NCI-H510A treated with DMSO at 0.1 percent for 48 hours (cell line): Measurements from ENCODE around the gene THSD7B.
"Not testable (repeated sequence)": the region's sequence is repeated elsewhere in the genome, so short reads cannot be mapped to it uniquely, and the experiment has no call there.

Experiments used
- DNase-seq: peaks from one replicate; lab custom pipeline; 2025; lab: John Stamatoyannopoulos, UW

The THSD7B gene

DNA sequence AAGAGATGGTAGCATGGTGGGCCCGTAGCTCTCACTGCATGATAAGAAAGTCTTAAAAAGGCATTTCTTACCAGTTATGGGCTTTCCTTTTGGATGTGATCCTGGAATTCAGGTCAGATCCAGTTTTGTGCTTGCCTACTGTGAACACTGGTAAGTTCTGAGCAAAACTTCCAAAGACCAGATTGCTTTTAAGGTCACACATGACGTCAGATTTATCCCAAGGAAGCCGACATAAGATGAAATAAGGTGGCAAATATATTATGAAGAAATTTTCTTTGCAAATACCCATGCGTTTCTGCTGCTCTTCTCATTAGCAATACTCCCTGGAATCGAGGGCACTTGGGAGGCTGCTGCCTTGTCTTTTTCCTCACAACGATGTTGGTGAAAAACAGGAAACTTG lies 782.5 kb downstream of the THSD7B start:
- DNase-seq: no peak

DNA sequence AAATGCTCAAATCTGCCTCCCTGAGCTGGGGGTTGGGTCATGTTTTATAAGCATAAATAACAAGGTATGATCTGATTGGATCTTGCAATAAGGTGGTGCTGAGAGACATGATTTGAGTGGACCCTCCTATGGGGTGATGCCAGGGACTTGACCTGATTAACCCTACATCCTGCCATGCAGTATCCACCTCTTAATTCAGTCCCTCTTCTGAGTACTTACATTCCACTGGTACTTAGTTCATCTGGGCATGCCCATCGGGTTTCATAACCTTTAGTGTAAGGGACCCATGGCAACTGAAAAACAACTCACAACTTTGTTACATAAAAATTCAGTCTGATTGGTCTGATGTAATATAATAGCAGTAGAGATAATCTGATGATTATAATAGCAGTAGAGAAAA lies 801.0 kb downstream of the THSD7B start:
- no peak for DNase-seq

GRCh38 chr2:137570484-137570883 lies 805.1 kb downstream of the THSD7B start:
- DNase-seq: no peak

GRCh38 chr2:137587834-137588233 lies 822.5 kb downstream of the THSD7B start:
- not testable (repeated sequence) for DNase-seq

GRCh38 chr2:137588578-137588977 lies 823.2 kb downstream of the THSD7B start:
- not testable (repeated sequence) for DNase-seq

- DNase-seq: no peak
Observed at GRCh38 chr2:137590102-137590501, 824.8 kb downstream of the THSD7B start.

DNA sequence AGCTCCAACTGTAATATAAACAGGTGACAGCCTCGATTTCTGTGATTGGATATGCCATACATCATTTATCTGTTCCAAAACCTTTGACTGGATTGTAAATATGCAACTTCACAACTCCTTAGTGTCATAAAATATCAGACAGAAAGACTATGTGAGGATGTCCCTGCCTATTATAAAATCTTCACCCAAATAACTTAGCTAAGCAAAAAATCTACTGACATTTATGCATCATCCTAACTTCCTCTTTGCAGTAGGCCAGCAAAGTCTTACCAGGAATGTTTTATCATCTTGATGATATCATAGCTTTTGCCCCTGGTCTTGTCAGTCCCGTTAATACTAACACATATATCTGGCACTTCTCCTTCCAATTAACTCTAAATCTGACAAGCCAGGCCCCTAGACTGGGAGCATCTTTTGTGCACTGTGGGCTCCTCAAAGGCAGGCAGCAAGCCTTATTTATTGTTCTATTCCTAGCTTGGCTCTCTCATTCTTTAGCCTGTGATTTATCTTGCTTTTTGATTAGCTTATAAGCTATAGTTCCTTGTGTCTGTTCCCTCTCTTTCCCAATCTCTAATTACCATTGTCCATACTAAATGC lies 842.5 kb downstream of the THSD7B start:
- no peak for DNase-seq

- DNase-seq: no peak
Observed at GRCh38 chr2:137638932-137639331, 873.6 kb downstream of the THSD7B start.

- no peak for DNase-seq
Observed at GRCh38 chr2:137644731-137645130, 879.4 kb downstream of the THSD7B start.

GRCh38 chr2:137654046-137654445 lies 888.7 kb downstream of the THSD7B start:
- DNase-seq: no peak

DNA sequence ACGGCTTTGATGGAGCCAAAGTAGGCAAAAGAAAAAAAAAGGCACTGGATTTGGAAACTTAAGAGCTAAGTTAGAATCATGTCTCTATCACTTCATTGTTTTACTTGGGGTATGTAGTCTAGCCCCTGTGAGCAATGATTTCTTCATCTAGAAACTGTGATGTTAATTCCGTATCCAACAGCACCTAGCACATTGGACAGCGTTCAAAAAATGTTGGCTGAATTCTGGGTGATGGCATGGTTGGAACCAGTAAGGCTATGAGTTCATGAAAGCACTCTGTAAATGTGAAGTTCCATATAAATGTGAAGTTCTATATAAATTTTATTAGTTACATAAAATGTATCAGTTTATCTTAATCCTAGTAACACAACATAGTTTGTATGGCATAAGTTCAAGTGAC lies 890.5 kb downstream of the THSD7B start:
- no peak for DNase-seq

DNA sequence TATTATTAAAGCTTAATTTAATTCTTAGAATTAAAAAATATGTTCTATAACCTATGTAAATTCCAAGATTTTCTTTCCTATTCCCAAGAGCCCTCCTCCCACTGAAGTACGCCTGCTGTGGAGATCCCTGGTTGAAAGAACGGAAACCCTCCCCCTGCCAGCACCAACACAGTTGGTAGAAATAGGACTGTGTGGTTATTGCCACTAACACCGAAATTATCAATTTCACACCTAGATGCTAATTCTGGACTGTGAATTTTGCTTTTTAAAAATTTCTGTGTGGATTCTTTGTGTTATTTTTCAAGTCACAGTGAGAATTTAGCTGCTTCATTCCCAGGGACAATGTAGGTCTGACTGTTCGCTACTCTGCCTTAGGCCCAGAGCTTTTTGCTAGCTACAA lies 893.1 kb downstream of the THSD7B start:
- DNase-seq: no peak

DNA sequence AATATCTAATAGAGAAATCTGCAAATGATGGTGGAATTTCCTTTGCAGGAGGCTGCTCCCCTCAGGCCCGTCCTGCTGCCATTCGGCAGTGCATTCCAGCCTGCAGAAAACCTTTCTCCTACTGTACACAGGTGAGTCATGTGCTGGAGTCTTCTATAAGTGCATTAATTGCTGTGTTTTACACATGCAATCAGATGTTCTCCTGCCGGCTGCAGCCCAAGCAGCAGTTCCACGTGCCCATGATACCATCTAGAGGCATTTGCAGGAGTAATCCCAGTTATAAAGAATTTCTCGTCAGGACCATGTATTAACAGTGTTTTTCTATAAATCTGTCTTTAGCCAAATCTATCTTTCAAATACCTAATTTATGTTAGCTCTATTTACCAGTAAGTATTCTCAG lies 894.3 kb downstream of the THSD7B start:
- DNase-seq: peak; percentile 82

GRCh38 chr2:137670111-137670510 lies 904.8 kb downstream of the THSD7B start:
- no peak for DNase-seq

- no peak for DNase-seq
Observed at GRCh38 chr2:137672989-137673552, 907.7 kb downstream of the THSD7B start.

- DNase-seq: peak; percentile 42
Observed at GRCh38 chr2:137674991-137675390, 909.6 kb downstream of the THSD7B start.

- DNase-seq: peak; percentile 82
Observed at GRCh38 chr2:137675584-137676327, 910.4 kb downstream of the THSD7B start.

DNA sequence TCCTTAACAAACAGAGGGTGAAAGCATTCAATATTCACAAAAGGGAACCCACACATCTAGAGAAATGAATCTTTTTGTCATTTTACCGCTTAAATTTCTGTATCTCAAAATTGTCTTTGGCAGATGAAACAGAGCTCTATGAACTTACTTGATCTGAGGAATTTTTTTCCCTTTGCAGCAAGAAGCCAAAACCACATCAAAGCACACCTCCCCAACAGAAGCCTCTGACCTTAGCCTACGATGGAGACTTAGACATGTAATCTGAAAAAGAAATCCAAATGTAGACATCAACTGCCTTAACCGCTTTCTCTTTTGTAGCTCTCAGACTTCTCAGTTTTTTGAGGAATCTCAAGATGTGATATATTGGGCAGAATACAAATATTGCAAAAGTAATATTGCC lies 911.0 kb downstream of the THSD7B start:
- no peak for DNase-seq

- DNase-seq: peak; percentile 65
Observed at GRCh38 chr2:137677466-137677865, 912.1 kb downstream of the THSD7B start.

GRCh38 chr2:137689549-137689948 lies 924.2 kb downstream of the THSD7B start:
- DNase-seq: no peak

DNA sequence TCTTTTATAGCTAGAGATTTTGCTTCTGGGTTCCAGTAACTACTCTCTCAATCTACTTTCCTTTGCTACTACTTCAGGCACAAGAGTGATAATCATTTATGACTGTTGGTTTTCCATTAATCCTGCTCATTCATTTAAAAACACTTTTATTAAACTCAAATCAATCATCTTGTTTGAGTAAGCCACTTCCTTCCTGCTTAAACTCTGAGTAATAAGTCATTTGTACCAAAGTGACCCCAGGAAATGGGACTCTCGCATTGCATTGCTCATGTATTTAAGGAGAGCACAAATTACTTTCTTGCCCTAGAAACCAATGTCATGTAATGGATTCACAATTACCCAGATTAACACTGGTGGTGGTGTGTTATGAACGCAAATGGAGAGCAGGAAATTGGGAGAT lies 928.2 kb downstream of the THSD7B start:
- no peak for DNase-seq

DNA sequence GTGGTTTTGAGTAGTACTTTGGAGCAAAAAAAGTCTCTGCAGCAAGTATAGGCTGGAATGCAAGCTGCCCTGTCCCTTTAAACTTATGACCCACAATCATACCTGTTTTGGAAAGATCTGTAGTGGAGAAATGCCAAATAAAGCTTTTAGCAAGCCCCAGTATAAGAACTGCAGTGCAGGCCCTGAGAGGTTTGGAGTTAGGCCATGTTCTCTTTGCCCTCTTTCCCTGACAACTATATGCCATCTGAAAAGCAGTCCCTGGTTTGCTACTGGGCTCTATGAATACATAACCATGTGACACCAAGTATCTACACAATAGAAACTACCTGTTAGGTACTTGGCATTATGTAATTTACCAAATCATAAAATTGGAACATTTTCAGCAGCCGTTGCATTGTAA lies 931.6 kb downstream of the THSD7B start:
- DNase-seq: no peak

DNA sequence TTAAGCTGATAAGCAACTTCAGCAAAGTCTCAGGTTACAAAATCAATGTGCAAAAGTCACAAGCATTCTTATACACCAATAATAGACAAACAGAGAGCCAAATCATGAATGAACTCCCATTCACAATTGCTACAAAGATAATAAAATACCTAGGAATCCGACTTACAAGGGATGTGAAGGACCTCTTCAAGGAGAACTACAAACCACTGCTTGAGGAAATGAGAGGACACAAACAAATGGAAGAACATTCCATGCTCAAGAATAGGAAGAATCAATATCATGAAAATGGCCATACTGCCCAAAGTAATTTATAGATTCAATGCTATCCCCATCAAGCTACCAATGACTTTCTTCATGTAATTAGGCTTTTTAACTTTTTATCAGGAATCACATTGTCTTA lies 934.9 kb downstream of the THSD7B start:
- DNase-seq: not testable (repeated sequence)

DNA sequence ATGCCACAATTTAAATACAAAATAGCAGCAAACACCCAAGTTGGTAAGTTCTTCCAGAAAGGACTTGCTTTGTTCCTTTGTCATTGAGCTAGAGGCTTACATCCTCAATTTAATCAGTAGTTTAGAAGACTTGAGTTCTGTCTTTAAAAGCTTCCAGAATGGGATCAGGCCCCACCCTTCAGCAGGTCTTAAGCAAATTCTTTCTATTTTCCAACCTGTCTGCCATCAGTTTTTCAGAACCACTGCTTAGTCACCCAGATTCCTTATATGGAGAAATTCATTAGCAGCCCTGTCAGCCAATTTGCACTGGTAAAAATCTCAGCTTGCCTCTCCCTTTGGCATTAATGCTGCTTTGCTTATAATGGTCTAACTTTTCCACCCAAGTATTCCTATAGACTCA lies 935.3 kb downstream of the THSD7B start:
- DNase-seq: no peak
